ENCODE results near the gene RBM4. TPM values are rescaled to one million over a fixed set of nuclear protein-coding genes. Genes with fewer than 3 reads are reported as not detected.

The RBM4 gene
- polyA plus RNA-seq, 2 of the 4 experiments (the other 2 are of a cell fraction): 171 to 264 TPM

GRCh38 chr11:66692871-66693331 is 54.4 kb downstream of the RBM4 start:
- CTCF ChIA-PET: interaction anchor here (0.7 to 14.2 kb wide), 15 partner anchors 11 to 284 kb away, joined by 3 to 194 read pairs (median 4); partner anchors contain the start of genes RBM4B and SPTBN2
- peaks cover 5% of the 10 kb centered on the region; the same call in 1 of the 3 replicates for H3K4me1 ChIP-seq
- no peaks in the 10 kb centered on the region for H3K9me3 ChIP-seq
- H3K4me3 ChIP-seq: no peak overlapping the region
- WGBS (ENCODE audit: missing lambda C conversion rate): 89% methylated on average over 17 of the region's 20 CpGs
- H3K4me2 ChIP-seq: no peak overlapping the region
- H3K27ac ChIP-seq: no peak overlapping the region
- no peak for ATAC-seq
- TF ChIP-seq HEYL (CRISPR knock-in tag; IDR thresholded peaks at IDR 0.05) (no peak), BCL3 (IDR thresholded peaks at IDR 0.05) (no peak), ZSCAN20 (CRISPR knock-in tag; IDR thresholded peaks at IDR 0.05) (no peak), E2F6 (IDR thresholded peaks at IDR 0.05; ENCODE audit: borderline replicate concordance, low read depth) (no peak)
- no peak for DNase-seq (ENCODE audit: low read depth in 1 of 2, low spot score in 1 of 2)
- no peak for FAIRE-seq
- POLR2A ChIA-PET: interaction anchor here (0.9 to 1.1 kb wide), 2 partner anchors 50 to 141 kb away, joined by 3 read pairs; no protein-coding TSS in a partner anchor

GRCh38 chr11:66693356-66694055 is 55.0 kb downstream of the RBM4 start:
- no peak overlapping the region for H3K4me3 ChIP-seq
- no peak overlapping the region for H3K27ac ChIP-seq
- ChIA-PET CTCF (interaction anchor here (0.6 to 14.2 kb wide), 32 partner anchors 12 to 548 kb away, joined by 3 to 194 read pairs (median 4); partner anchors contain the start of genes RBM4B and SPTBN2), POLR2A (interaction anchor here (1.1 kb wide), 1 partner anchor 50 kb away, joined by 3 read pairs; no protein-coding TSS in a partner anchor)
- H3K4me1 ChIP-seq: peaks cover 5% of the 10 kb centered on the region; the same call in 1 of the 3 replicates
- no peak overlapping the region for H3K4me2 ChIP-seq
- H3K9me3 ChIP-seq: no peaks in the 10 kb centered on the region
- no peak for TF ChIP-seq MAFK (IDR thresholded peaks at IDR 0.05; ENCODE audit: partially characterized antibody)
- no peak for TF ChIP-seq NPAS2 (CRISPR knock-in tag; IDR thresholded peaks at IDR 0.05; ENCODE audit: borderline replicate concordance)
- TF ChIP-seq CHD2 (IDR thresholded peaks at IDR 0.05; ENCODE audit: low read length, partially characterized antibody): no peak
- no peak for TF ChIP-seq SMC3 (IDR thresholded peaks at IDR 0.05)
- no peak for TF ChIP-seq PHF8 (IDR thresholded peaks at IDR 0.05; ENCODE audit: borderline replicate concordance, low read depth)
- no peak for TF ChIP-seq PBX3 (IDR thresholded peaks at IDR 0.05)
- no peak for TF ChIP-seq ELK1 (IDR thresholded peaks at IDR 0.05; ENCODE audit: low read depth, low read length)
- no peak for TF ChIP-seq ZNF302 (CRISPR knock-in tag; IDR thresholded peaks at IDR 0.05)
- no peak for TF ChIP-seq RARB (CRISPR knock-in tag; IDR thresholded peaks at IDR 0.05)
- TF ChIP-seq MAX (IDR thresholded peaks at IDR 0.05): no peak
- no peak for TF ChIP-seq FOSB (CRISPR knock-in tag; IDR thresholded peaks at IDR 0.05)
- no peak for TF ChIP-seq RNF2 (IDR thresholded peaks at IDR 0.05; ENCODE audit: borderline replicate concordance, low read depth)
- TF ChIP-seq GATA3 (IDR thresholded peaks at IDR 0.05; ENCODE audit: borderline replicate concordance): no peak
- TF ChIP-seq CHD4 (IDR thresholded peaks at IDR 0.05; ENCODE audit: borderline replicate concordance): no peak
- no peak for TF ChIP-seq KDM1A (IDR thresholded peaks at IDR 0.05; ENCODE audit: low read depth)
- ATAC-seq (no peak), FAIRE-seq (no peak), DNase-seq (ENCODE audit: low read depth in 1 of 2, low spot score in 1 of 2) (no peak)
- 87% methylated on average over 15 of the region's 15 CpGs for WGBS (ENCODE audit: missing lambda C conversion rate)
